ENCODE results near the gene RPP25.
"Not testable (repeated sequence)": the region's sequence is repeated elsewhere in the genome, so short reads cannot be mapped to it uniquely, and the experiment has no call there.

RPP25 gene

GRCh38 chr15:74917676-74918075 is 38.9 kb downstream of the RPP25 start:
- DNase-seq (ENCODE audit: low spot score): no peak

GRCh38 chr15:74913799-74914198 is 42.8 kb downstream of the RPP25 start:
- not testable (repeated sequence) for DNase-seq (ENCODE audit: low spot score)

- no peak for DNase-seq (ENCODE audit: low spot score)
These were observed 43.5 kb downstream of the RPP25 start for GRCh38 chr15:74913041-74913440.

GRCh38 chr15:74908635-74909034 is 47.9 kb downstream of the RPP25 start:
- DNase-seq (ENCODE audit: low spot score): no peak

DNA sequence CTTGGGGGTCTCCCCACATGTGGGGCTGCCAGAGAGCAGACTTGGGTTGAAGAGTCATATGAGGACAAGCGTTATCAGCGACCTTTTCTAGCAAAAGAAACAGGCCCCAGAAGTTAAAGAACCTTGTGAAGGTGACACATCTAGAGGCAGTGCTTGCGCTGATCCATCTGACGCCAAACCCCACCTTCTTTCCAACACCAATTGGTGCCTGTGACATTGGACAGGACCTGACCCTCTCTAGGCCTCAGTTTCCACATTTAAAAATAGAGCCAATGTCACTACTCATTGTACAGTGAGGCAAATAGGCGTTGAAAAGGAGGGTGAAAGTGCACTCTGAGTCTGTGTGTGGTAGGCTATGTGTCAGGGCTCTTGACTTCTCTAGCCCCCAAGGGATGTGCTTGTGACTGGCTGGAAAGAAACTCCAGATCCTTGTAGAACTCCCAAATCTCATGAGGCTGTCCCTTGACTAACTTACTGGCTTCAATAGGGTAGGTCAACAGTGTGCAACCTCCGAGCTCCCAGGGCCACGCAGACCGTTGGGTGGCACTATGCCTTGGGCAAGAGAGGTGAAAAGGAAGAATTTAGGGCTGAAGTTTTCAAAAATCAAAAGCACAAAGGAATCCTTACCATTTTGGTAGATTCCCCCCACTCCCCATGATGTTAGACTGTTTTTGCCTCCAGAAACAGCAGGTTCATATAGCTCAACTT is 49.3 kb downstream of the RPP25 start:
- no peak for DNase-seq (ENCODE audit: low spot score)

GRCh38 chr15:74906450-74907162 is 50.0 kb downstream of the RPP25 start, which contains the start of gene FAM219B:
Gene FAM219B (minus strand): TSS chr15:74906851. CDS start chr15:74906800, 51 bp downstream.
- peak; percentile 96 for DNase-seq (ENCODE audit: low spot score)

DNA sequence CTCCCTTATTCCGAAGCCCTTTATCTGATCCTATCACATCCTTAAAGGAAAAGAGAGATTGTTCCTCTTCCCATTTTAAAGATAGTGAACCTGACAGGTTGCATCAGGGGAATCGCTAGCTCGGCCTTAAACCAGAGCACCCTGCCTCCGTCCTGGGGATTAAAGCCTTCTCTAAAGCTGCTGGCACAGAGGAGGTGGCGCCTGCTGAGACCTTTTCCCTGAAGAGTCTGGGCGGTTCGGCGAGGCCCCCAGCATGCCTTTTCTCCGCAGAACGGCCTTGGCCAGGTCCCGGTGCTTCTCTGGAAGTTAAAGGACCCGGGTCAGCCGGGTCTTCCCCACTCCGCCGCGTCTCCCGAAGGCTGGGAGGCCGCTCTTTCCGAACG is 50.5 kb downstream of the RPP25 start:
- peak; percentile 37 for DNase-seq (ENCODE audit: low spot score)

All from LoVo (cell line).